K562 treated with DMSO at 1 percent for 4 hours (cell line): ENCODE data around the gene ASIC2. TPM values are rescaled to one million over a fixed set of nuclear protein-coding genes. Genes with fewer than 3 reads are reported as not detected.

Source experiments
- total RNA-seq: library from RNA; unstranded; fragments of 300-600 nt; gene quantifications from 2 replicates; pipeline ENCODE4 v1.2.3, GENCODE V29; 2022; ENCODE audit not compliant: insufficient read depth

ASIC2 gene
- not detected in 2 replicates for total RNA-seq

GRCh38 chr17:33292981-33293867, at the start of gene ASIC2:
Gene ASIC2 (minus strand): TSS chr17:33293295.

